Measurements from ENCODE around the gene CIRBP.
A peak's percentile ranks its signal among the peaks of the same experiment; 100 is the strongest.
"Not testable (repeated sequence)": the region's sequence is repeated elsewhere in the genome, so short reads cannot be mapped to it uniquely, and the experiment has no call there.

The CIRBP gene

DNA sequence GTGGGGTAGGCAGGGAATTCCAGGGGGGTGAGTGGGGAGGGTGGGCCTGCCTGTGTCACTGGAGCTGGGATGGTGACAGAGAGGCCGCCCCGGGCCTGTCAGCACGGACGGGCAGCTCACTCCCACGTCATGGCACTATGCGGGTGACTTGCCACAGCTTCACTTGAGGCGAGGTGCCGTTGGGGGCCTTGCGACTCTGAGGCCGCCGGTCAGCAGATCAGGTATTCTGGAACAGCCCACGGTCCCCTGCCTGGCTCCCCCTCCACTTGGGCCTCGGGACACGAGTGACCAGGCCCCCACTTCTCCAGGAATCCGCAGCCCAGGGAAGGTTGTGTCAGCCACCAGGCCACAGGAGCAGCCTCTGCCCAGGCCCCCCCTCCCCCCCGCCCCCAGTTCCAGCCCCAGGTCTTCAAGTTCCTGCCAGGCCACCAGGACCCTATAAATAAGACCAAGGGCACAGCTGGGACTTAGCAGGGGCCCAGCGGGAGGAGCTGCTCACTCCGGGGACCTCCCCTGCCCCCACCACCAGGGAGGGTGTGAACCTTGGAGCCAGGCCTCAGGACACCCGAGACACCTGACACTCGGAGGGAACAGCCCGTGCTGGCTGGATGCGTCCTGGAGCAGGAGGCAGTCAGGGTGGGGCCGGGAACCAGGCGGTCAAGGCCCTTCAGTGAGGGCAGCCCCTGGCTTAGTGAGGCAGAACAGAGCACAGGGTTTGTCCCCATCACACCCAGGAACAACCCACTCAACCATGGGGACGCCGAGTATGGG, 23.5 kb upstream of the CIRBP start:
- DNase-seq = no peak

DNA sequence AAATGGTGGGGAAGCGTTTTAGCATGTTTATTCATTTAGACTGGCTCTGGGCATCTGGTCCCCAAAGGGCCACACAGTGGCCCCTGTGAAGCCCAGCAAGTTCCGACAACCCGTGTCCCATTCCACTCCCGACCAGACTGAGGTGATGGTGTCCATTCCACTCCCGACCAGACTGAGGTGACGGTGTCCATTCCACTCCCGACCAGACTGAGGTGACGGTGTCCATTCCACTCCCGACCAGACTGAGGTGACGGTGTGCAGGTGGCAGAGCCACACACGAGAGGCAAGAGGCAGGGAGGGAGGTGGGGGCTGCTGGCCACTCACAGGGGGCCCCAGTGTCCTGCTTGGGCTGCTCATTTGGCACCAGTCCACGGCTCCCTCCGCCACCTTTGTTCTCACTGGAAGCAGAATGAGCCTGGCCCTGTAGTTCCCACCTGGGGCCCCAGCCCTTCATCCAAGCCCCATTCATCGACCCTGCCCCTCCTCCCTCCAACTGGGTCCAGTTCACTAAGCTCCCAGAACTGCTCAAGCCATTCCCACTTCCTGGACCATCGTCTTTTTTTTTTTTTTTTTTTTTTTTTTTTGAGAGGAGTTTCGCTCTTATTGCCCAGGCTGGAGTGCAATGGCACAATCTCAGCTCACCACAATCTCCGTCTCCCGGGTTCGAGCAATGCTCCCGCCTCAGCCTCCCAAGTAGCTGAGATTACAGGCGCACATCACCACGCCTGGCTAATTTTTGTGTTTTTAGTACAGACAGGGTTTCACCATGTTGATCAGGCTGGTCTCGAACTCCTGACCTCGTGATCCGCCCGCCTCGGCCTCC, 22.7 kb upstream of the CIRBP start:
- not testable (repeated sequence) for DNase-seq

DNA sequence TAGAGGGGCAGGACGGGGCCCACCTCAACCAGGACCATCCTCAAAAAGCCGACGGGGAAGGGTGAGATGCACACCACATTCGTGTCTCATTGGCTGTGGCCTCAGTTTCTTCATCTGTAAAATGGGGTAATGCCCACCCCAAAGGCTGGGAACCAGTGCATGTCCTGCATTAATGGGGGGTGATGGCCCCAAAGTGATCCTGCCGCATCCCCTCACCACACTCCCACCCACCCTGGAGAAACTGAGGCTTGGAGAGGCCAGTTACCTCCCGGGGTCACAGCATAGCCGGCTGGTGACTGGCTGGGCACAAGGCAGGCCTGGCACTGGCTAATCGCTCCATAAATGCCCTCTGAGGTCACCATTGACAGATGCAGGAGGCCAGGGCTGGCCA, 21.4 kb upstream of the CIRBP start:
- no peak for DNase-seq

DNA sequence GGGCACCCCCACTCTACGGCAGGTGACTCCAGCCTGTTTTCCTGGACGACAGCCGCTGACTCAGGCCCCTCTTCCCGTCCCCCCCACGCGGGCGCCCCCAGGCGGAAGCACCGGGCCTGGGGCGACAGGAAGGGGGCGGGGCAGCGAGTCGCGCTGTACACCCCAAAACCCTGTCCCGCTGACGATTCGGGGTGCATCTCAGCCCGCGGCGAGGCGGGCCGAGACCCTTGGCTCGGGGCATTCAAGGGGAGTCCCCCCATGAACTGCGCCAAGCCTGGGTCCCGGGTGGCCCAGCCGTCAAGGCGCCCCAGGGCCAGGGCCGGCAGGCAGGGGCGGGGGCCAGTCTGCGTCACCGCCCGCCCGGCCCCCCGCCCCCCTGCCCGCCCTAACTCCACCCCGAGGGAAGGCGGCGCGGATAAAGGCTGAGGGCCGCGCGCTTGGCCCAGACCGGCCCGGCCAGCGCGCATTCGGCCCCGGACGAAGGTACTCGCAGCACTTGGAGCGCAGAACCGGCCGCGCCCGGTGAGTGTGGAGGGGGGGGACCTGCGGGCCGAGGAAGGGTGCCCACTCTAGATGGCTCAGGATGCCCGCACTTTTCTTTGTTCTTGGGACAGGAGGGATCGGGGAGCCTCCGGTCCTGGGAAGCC, 20.9 kb upstream of the CIRBP start, which contains the start of gene MIDN:
TSS of gene MIDN (plus strand) at position 445 of the 647 bp plus-strand sequence. CDS start 1,714 bp downstream, outside the sequence.
- peak; percentile 49 for DNase-seq

DNA sequence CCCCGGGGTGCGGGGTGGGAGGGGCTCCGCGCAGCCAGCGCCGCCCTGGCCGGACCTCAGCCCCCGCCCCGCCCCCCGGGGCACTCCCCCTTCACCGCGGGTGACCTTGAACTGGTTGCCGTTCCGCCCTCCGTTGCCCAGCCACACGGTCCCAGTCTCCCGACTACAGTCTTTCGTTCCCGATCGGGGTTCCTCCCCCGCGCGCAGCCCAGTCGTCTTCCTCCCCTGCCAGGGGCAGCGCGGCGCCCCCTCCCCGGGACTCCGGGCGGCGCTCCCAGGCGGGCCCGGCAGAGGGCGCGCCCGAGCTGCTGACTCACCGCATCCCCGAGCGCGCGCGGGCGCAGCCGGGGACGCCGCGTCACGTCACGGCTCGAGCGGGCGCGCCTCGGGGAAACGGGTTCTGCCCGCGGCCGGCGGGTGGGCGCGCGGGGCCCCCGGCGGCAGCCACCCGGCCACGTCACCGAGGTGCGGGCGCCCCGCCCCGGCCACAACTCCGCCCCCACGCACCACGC, 20.3 kb upstream of the CIRBP start:
- DNase-seq = no peak

DNA sequence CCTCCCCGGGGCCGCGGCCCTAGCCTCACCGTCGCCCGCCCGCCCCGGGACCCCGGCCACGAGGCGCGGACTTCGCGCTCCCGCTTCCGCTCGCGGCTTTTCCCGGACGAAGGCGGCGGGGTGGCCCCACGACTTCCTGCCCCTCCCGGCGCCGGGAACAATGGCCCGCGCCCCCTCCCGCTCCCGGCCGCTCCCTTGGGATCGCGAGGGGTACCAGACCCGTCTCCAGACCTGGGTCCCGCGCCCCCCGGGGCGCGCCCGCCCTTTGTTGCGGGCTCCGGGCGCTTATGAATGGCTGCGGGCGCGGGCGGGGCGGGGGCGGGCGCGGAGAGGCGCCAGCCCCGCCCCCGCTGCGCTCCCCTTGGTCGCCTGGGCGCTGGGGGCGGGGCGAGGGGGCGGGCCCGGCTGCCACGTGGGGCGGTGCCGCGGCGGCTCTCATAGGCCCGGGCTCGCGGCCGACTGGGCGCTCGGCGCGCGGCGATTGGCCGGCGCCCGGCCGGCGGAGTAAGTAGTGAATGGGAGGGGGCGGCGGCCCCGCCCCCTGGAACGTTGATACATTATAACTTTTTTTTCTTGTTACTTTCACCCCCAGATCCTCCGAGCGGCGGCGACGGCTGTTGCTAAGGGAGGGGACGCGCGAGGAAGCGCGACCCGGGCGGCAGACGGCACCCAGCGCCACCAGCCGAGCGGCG, 19.7 kb upstream of the CIRBP start:
- DNase-seq = peak; percentile 59

DNA sequence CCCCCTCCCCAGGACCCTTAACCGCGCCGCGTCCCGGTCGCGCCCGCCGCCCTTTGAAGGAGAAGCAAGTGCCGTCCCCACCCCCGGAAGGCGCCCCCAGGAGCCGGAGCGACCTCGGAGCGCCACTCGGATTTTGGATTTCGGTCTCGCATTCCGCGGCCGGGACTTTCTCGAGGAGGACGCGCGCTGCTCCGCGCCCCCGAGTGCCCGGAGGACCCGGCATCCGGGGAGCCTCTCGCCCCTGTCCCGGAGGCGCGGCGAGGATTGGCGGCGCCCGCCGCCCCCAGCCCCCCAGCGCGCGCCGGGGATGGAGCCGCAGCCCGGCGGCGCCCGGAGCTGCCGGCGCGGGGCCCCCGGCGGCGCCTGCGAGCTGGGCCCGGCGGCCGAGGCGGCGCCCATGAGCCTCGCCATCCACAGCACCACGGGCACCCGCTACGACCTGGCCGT, 19.1 kb upstream of the CIRBP start:
- DNase-seq = no peak

DNA sequence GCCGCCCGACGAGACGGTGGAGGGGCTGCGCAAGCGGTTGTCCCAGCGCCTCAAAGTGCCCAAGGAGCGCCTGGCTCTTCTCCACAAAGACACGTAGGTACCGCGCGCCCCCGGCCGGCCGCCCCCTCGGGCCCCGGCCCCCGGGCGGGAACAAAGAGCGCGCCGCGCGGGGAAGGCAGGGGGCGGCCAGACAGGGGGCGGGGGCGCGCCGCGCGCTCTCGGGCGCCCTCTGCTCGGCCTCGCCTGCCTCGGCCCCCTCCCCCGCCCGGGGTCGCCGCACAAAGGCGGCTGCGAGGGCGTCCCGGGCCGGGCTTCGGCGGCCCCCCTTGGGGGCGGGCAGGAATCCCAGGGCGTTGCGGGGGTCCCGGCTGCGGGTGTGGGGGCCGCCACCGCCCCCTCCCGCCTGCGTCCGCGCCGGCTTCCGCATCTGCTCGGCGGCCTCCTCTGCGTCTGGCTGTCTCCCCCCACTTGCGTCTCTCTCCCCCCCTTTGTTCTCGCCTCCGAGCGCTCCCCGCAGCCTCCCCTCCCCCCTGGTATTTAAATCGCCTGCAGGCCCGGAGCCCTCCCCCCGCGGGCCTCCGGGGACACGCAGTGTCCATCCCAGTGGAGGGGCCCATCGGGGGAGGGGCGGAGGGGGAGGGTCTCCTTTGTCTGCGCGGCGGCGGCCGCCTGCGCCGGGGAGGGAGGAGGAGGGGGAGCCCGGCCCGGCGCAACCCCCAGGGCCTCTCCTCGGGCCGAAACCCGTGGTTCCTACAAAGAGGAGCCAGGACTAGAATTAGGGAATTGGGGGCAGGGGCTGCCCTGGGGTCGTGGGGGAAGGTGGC, 18.5 kb upstream of the CIRBP start:
- no peak for DNase-seq

DNA sequence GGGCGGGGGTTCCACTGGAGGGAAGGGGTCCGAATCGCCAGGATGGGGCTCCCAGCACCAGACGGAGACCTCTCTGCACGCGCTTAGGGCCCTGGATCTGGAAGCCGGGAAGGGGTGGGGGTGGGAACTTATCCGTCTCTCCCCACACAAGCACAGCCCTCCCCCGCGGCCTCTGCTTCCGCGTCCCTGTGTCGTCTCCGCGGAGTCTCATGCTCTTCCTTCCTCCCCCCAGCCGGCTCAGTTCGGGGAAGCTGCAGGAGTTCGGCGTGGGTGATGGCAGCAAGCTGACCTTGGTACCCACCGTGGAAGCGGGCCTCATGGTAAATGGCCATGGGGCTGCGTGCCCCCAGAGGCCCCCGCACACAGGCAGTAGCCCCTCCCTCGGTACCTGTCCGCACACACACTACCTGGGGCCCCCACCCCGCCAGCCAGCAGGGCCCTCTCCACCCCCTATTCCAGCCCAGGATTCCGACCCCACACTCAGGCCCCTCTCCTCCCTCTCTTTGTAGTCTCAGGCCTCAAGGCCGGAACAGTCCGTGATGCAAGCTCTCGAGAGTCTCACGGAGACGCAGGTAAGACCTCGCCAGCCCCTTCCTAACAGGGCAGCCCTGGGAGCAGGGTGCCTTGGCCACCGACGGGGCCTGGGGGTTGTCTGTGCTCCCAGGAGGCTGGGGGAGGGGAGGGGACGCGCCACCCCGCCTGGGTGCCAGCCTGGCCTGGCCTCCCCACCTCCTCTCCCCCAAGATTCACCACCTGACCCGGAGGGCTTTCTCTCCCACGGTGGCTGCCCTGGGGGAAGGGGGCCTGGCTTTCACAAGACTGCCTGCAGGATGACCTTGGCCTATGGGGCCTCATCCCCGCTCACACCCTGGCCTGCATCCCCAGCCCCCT, 17.6 kb upstream of the CIRBP start:
- DNase-seq = no peak

DNA sequence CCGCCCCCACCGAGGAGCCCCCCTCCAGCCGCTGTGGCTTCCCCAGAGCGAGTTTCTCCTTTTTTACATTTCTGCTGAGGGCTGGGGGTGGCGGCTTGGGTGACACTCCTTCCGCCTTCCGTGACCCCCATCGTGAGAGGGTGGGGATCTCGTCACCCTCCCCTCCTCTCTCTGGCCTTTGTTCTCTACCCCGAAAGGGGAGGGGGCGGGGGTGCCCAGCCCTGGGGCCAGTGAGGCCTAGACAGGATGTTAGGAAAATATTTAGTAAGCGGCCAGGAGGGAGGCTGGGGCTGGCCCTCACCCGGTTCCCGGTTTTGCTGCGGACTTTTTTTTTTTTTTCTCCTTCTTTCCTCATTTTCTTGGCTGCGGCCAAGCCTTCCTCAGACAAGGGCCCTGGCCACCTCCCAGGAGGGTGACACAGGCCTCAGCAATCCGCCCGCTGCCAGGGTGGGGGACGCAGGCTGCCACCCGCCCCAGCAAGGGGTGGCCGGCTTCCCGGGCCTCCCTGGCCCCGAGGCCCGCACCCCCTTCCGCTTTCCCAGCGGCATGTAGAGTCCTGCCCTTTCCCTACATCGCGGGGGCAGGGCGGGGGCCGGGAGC, 16.8 kb upstream of the CIRBP start:
- no peak for DNase-seq

DNA sequence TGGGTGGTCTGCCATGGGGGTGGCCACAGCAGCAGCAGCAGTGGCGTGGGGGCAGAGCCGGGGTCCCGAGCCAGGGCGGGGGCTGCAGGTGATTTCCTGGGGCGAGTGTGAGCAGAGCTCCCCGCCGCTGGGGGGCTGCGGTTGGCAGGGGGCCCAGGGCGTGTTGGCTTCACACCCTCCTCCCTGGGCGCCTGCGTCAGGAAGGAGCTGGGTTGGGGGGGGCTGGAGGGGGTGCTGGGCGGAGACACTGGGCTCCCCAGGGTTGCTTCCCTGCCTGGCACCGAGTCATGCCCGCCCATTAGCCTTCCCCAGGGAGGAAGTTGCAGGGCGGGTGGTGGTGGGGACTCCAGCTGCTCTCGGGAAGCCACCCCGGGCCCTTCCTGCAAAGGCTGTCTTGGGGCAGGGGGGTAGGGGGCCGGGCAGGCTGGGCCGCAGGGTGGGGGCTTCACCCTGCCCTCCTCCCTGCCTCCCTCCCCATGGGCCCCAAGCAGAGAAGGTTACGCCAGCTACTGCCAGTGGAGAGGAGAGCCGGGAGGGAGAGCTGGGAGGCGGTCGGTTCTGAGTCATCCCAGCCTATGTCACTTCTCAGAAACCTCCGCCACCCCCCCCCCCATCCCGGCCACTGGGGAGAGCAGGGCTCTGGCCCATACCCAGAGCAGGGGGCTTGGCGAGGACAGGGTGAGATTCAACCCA, 16.2 kb upstream of the CIRBP start:
- no peak for DNase-seq

DNA sequence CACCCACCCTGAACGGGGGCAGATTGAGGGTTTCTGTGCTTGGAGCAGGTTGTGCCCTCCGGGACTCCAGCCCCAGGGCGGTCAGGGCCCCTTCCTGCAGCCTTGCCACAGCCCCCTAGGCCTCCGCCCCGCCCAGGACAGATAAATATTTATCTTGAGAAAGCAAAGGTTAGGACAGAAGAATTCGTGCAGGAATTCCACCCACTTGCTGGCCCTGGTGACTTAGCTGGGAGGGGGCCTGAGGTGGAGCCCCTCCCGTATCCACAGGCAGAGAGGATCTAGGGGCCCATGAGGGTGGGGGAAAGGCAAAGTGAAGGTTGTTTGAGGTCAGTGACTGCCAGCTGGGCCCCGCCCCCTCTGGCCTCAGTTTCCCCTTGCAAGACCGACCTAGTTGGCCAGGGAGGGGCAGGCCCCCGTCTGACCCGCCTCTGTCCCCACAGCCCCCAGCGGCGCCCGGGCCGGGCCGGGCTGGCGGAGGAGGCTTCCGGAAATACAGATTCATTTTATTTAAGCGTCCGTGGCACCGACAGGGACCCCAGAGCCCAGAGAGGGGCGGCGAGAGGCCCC, 15.5 kb upstream of the CIRBP start:
- DNase-seq = no peak

DNA sequence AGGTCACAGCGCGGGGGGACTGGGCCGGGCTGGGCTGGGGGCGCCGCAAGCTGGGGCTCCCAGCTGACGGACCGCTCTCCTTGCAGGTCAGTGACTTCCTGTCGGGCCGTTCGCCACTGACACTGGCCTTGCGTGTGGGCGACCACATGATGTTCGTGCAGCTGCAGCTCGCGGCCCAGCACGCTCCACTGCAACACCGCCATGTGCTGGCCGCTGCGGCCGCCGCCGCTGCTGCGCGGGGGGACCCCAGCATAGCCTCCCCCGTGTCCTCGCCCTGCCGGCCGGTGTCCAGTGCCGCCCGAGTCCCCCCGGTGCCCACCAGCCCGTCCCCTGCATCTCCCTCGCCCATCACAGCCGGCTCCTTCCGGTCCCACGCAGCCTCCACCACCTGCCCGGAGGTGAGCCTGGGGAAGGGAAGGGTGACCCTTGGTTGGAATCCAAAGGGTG, 15.0 kb upstream of the CIRBP start:
- no peak for DNase-seq

DNA sequence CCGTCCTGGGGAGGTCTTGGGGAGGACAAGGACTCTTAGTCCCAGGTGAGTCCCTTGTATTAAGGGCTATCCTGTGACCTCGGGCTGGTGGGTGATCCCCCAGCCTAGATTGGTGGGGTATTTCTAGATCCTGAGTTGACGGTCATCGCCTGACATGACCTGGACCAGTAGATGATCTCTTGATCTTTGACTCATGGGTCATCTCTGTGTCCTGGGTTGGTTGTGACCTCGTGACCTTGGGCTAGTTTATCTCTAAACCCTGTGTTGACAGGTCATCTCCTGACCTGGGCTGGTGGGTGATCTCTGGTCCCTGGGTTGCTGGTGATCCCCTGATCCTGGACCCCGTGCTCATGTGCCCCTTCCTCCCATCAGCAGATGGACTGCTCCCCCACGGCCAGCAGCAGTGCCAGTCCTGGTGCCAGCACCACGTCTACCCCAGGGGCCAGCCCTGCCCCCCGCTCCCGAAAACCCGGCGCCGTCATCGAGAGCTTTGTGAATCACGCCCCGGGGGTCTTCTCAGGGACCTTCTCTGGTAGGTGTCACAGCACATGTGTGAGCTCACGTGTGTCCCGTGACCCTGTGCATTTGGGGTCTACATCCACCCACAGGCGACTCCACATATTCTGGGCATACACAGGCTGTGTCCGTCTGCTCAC, 14.5 kb upstream of the CIRBP start:
- no peak for DNase-seq

DNA sequence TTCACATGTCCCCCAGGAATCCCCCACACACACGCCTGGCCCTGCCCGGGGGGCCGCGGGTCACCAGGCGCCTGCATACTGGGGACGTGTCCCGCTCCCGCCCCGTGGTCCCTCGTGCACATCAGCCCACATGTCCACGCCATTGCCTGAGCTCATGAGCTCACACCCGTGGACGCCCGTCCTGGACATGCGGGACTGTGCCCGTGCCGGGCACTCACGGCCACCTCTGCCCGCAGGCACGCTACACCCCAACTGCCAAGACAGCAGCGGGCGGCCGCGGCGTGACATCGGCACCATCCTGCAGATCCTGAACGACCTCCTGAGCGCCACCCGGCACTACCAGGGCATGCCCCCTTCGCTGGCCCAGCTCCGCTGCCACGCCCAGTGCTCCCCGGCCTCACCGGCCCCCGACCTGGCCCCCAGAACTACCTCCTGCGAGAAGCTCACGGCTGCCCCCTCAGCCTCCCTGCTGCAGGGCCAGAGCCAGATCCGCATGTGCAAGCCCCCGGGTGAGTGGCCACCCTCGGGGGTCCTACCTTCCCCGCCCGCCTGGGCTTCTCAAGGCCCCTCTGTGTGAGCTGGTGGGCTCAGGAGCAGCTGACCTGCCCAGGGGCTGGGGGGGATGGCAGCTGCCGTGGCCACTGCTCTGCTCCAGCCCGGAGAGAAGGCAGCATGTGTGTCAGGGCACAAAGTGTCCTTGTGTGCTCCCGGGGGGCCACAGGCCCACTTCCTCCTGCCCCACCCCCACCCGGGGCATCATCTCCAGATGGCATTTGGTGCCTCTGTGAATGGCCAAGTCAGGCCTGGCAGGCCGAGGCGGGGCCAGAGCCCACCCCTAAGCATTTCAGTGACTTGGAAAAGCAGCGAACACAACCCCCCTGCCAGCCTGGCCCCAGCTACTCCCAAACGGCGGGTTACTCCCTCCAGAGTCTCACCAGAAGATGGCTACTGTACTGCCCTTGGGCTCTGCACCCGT, 13.7 kb upstream of the CIRBP start:
- DNase-seq = no peak

DNA sequence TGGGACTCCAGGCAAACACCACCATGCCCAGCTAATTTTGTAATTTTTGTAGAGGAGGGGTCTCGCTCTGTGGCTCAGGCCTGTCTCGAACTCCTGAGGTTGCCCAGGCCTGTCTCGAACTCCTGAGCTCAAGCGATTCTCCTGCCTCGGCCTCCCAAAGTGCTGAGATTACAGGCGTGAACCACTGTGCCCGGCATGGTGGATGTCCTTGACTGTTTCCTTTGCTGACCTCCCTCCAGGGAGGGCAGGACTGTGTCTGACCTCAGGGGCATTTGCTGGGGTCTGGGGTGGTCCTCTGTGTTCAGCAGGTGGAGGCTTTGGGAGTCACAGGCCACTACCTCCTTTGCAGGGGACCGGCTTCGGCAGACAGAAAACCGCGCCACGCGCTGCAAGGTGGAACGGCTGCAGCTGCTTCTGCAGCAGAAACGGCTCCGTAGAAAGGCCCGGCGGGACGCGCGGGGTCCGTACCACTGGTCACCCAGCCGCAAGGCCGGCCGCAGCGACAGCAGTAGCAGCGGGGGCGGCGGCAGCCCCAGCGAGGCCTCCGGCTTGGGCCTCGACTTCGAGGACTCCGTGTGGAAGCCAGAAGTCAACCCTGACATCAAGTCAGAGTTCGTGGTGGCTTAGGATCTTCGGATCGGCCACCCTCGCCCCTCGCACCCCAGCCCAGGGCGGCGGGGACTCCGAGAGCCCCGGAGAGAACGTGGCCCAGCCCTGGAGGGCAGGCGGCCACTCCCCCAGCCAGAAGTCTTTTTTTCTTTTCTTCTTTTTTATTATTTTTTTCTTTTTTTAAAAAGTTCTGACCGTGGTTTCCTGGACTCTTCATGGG, 12.3 kb upstream of the CIRBP start:
- no peak for DNase-seq

Measured in NCI-H2029 treated with DMSO at 0.1 percent for 48 hours (cell line).